NB4 (cell line): ENCODE results near the gene NLRP7.
"Not testable (repeated sequence)": the region's sequence is repeated elsewhere in the genome, so short reads cannot be mapped to it uniquely, and the experiment has no call there.

Experiments used
- CTCF ChIP-seq: IDR thresholded peaks from one replicate; pipeline ENCODE4 v1.5.1; 2012; ENCODE audit warnings: low read depth, low read length
- MAX ChIP-seq: IDR thresholded peaks from 2 replicates; pipeline ENCODE4 v1.6.1; 2011; ENCODE audit warnings: low read depth, low read length
- MYC ChIP-seq: IDR thresholded peaks from 2 replicates; pipeline ENCODE4 v1.6.1; 2011; ENCODE audit warnings: low read depth, low read length
- POLR2A ChIP-seq: IDR thresholded peaks from 2 replicates; pipeline ENCODE4 v1.6.1; 2011; ENCODE audit warnings: mild to moderate bottlenecking; ENCODE audit not compliant: insufficient read length; ENCODE audit errors: extremely low read depth

GRCh38 chr19:54943772-54944361 is 3.5 kb downstream of the NLRP7 start:
- not testable (repeated sequence) for TF ChIP-seq CTCF, POLR2A, MAX, MYC
